OCI-M1 (cell line): Measurements from ENCODE around the gene NDUFC2.
"Not testable (repeated sequence)": the region's sequence is repeated elsewhere in the genome, so short reads cannot be mapped to it uniquely, and the experiment has no call there.

ENCODE experiments used
- DNase-seq: peaks from one replicate; lab custom pipeline; 2025; lab: John Stamatoyannopoulos, UW

The NDUFC2 gene

DNA sequence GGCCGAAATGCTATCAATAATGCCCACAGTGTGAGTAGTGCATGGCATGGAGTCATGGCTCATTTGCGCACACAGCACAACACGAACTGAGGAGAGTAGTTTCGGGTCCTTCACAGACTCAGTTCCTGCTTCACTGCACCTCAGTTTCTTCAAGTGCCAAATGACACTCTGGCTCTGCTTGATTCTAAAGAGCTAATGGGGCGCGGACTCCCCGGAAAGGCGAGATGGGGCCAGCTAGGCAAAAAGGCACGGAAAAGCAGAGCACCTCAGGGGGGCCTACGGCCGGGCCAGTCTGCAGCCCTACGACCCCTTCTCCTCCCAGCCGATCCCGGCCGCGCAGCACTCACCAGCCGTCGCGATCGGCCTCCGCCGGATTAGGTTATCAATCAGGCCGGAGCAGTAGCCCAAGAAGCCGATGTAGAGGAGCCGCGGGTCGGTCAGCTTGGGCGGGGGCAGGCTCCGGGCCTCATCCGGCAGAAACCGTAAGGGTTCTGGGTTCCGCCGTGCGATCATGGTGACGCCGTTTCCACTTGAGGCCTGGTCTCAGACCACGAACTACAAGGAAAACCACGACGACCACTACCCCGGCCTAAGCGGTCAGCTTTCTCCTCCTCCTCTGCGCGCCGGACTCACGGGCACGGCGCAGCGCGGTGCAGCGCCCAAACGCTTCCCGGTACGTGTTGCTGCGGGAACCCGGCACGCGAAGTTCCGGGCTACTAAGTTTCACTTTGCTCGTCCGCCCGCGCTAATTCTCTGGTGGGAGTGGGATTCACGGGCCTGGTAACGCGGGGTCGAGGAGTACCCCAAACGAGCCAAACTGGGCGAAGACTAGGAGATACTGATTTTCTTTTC, at the start of gene NDUFC2:
TSS of gene NDUFC2 (minus strand) at position 631 of the 852 bp plus-strand sequence. CDS start at position 513, 118 bp downstream.
- DNase-seq: peak; percentile 99

DNA sequence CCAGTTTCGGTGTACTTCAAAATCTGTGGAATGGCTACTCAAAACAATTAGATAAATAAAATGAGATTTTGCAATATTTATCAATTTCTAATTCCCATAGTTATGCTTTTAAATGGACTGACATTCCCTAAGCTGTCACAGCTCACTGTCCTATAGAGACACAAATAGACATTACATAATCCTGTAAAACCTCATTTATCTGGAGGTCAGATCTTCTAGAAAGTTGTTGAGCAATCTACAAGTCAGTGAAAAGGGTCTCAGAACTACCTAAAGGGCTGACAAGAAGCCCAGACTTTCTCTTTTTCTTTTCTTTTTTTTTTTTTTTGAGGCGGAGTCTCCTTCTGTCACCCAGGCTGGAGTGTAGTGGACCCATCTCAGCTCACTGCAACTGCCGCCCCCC, 47.7 kb upstream of the NDUFC2 start:
- DNase-seq: peak; percentile 91

DNA sequence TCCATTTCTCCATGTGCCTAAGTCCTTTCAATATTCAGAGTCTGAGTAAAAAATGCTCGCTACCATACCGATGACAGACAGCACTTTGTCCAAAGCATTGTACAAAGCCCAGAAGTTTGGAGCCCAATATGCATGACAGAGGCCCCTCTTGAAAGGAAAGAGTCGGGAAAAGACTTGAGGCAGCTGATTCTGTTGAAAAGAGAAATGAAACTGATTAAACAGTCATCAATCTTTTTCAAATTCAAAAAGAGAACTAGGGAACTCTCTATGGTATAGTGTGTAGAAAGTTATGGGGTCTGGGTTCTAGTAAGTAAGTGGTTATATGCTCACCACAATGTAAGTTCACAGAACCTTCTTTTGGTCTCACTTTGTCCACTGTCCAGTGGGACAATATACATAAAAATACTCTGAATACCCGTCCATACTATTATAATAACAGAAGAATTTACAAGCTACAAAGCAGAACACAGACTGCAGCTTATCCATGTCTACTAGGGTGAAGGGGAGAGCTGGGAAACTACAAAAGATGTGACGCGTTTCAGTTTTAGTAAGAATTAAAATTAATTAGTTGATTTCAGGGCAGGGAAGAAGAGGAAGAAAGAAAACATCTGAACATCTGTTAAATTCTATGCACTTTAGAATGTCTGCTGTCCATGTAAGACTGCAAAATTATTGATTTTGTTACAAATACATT, 33.1 kb upstream of the NDUFC2 start:
- DNase-seq: no peak

DNA sequence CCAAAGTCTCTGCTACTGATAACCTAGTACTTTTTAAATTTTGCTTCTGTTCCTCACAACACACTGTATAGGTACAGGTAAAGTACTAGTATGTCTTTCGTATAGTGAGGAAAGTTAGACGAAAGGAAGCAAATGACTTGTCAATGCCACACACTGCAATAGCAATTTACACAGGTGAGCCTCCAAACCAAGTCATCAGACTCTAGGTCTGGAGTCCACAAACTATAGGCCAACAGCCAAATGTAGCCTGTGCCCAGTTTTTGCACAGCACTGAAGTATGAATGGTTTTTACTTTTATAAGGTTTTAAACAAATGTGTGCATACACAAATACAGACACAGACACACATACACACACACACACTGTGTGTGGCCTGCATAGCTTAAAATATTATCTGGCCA, 31.6 kb upstream of the NDUFC2 start:
- DNase-seq: no peak

DNA sequence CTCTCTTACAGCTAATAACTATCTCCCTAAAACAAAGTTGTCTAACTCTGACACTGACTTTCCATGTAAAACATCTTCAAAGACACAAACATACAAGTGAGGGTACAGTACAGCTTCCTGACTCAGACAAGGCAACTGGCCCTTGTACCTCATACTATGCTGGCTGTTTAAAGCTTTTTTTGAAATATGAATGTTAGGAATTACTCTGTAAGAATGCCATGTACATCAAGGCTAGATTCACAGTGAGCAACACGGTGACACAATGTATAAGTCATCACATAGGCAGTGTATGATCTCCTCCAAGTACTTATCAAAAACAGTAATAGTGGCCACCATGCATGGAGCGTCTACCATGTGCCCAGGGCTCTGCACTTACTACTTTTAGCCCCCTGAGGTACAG, 31.2 kb upstream of the NDUFC2 start:
- no peak for DNase-seq

DNA sequence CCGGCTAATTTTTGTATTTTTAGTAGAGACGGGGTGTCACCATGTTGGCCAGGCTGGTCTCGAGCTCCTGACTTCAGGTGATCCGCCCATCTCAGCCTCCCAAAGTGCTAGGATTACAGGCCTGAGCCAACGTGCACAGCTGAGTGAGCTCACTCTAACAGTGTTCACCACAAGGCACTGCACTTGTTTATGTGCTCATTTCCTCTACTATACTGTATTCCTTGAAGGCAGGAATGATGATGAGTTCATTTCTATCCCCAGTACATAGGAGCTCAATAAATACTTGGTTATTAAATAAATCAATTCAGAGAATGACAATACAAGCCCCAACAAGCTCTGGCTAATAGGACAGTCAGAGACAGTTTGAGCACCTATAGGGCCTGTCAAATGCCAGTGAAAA, 30.7 kb upstream of the NDUFC2 start:
- no peak for DNase-seq

DNA sequence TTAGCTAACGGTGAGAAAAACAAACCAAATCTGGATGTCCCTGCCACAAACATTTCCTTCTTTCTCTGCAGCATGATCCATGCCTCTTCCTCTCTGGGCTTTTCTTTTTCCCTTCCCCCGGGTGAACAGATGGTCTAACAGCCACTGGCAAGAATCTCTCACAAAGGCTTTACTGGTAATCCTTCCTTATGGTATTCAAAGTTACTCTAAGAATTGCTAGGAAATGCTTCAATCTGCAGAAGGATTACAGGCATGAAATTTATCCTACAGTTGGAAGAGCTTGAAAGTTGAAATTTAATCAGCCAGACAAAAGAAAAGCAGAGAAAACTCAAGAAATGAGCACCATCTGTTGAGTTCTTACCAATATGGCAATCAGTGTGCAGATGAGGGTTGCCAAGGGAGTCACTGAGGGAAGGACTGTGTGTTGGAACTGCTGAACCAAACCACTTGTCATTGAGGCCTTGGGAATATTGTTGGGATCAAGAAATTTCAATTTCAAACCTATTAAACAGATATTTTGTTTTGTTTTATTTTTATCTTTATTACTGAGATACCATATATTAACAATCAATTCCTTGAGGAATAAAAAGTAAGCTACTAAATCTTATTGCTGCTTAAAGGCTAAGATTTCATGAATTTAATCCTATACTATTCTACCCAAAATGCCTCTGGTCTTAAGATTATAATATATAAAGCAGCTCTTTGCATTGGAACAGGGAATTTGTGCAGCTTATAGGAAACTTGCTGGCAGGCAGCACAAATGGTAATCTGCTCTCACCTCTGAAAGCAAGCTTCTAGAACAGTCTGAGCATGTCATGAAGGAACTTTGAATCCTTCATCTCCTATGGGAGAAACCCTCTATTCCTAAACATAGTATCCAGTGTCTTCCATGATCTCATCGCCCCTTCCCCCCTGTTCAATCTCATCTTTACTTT, 29.7 kb upstream of the NDUFC2 start:
- DNase-seq: no peak

DNA sequence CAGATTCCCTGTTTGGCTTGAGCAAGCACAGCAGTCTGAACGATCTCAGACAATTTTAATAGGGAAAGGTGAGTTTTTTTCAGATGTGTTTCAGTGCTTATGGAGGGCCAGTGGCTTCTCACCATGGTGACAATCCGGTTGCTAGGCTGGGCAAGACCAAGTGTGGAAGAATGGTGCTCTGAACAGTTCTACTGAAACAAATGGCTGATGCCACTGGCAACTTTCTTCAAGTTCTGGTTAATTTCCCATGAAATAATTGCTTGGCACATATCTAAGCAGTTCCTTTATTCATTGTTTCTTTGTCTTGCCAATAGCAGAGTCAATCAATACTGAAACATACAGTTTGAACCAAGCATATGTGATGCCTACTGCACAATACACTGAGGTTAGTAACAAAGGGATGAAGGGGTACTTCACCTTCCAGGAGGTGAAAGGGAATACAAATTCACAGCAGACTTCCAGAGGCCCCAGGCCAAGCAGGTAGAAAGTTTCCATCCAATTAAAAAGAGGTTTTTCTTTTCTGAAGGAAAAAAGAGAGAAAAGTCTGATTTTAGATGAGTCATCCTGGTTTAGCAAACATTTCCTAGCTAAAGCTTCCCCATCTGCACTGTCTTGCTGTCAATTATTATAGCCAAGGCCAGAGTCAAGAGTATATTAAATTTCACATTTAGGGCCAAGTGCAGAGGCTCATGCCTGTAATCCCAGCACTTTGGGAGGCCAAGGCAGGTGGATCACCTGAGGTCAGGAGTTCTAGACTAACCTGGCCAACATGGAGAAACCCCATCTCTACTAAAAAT, 21.2 kb upstream of the NDUFC2 start:
- no peak for DNase-seq

DNA sequence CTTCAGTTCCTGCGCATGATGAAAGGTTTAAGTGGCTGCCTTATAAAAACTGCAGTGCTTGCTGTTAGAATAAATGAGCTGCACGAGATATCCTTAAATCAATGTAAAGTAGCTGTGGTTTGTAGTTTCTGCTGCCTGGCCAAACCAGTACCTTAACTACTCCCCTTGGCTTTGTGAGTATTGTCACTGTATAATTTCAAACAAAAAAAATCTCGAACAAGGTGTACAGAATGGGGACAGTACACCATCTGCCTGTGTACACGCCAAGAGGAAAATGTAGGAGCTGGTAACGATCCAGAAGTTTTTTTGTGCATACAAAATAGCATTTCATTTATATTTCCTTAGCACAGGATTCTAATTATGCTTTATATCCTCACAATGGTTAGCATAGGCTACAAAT, 20.6 kb upstream of the NDUFC2 start:
- no peak for DNase-seq

DNA sequence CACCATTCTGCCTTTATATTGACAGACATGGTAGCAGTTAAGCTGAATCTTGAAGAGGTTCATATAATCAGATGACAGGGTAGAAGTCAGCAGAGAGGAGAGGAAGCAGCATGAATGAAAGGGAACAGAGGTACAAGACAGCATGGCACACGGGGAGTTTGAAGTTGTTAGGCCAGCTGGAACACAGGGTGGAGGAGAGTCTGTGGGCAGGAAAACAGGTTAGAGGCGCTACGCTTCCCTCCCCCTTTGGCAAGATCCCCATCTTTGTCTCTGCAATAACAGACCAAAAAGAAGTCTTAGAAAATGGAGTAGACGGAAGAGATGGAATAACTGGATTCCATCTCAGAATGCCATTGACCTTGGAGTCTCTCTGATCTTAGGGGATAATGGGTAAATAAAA, 20.0 kb upstream of the NDUFC2 start:
- no peak for DNase-seq

DNA sequence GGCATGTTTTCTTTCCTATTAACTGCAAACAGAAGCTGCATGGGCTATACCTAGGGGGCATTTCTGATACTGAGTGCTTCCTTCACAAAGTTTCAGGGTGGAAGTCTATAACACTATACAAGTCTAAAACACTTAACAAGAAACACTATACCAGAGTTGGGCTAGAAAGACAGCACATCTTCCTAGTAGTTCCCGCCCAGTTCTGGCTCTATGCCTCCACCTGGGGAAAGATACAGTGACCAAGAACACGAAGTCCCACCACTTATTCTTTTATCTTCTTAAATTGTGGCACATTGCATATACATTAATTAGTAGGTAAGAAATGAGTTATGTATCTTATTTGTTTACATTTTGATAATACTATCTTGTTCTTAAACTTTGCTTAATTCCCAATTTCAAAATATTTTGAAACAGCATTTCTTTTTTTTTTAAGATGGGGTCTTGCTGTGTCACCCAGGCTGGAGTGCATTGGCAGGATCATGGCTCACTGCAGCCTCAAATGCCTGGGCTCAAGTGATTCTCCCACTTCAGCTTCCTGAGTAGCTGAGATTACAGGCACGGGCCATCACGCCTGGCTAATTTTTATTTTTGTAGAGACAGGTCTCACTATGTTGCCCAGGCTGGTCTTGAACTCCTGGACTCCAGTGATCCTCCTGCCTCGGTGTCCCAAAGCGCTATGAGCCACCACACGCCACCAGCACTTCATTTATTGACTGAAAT, 18.2 kb upstream of the NDUFC2 start:
- DNase-seq: no peak

DNA sequence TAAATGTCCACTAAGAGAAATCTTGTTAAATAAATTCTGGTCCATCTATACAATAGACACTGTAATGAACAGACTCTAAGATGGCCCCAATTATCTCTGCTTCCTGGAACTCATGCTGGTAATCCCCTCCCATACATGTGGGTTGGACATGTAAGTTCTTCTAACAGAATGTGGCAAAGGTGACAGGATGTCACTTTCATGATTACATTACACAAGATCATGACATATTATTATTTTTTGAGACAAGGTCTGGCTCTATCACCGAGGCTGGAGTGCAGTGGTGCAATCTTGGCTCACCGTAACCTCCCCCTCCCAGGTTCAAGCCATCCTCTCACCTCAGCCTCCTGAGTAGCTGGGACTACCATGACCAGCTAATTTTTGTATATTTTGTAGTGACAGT, 14.6 kb upstream of the NDUFC2 start:
- peak; percentile 79 for DNase-seq

DNA sequence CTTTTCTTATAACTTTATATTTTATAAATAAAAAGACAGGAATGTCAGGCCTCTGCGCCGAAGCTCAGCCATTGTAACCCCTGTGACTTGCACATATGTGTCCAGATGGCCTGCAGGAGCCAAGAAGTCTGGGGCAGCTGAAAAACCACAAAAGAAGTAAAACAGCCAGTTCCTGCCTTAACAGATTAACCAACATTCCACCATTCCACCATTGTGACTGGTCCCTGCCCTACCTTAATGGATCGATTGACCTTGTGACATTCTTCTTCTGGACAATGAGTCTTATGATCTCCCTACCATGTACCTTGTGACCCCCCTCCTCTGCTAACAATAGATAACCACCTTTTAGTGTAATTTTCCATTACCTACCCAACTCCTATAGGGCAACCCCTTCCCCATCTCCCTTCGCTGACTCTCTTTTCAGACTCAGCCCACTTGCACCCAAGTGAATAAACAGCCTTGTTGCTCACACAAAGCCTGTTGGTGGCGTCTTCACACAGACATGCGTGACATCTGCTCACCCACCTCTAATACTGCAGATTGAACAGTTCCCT, 6.9 kb upstream of the NDUFC2 start:
- DNase-seq: peak; percentile 54

DNA sequence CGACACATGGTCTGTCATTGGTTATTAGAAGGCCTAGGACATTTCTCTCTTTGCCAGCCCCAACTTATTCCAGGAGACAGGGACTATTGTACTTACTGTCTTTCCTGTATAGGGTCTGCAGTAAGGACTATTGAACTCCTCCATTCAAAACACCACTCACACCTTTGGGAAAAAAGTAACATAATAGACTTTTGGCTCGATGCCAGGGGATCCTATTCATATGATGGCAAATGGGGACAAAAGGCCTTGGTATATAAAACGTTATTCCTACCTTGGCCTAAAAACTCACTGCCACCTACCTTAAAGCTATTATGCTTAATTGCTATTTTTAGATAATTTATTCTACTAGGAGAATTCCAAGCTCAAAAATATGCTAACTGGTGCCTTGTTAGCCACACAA, 6.3 kb upstream of the NDUFC2 start:
- DNase-seq: no peak

DNA sequence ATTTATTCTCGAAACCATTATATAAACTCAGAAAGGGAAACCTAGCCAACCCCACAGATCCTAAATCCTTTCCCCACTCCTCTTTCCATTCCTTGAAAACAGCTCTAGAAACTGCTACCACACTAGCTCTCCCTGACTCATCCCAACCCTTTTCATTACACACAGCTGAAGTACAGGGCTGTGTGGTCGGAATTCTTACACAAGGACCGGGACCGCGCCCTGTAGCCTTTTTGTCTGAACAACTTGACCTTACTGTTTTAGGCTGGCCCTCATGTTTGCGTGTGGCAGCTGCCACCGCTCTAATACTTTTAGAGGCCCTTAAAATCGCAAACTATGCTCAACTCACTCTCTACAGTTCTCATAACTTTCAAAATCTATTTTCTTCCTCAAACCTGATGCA, 4.8 kb upstream of the NDUFC2 start:
- not testable (repeated sequence) for DNase-seq

DNA sequence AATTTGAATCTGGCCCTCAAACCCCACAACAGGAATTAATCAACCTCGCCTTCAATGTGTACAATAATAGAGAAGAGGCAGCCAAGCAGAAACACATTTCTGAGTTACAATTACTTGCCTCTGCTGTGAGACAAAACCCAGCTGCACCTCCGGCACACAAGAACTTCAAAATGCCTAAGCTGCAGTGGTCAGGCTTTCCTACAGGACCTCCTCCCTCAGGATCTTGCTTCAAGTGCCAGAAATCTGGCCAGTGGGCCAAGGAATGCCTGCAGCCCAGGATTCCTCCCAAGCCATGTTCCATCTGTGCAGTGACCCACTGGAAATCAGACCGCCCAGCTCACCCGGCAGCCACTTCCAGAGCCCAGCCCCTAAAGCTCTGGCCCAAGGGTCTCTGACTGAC, 3.4 kb upstream of the NDUFC2 start:
- no peak for DNase-seq

DNA sequence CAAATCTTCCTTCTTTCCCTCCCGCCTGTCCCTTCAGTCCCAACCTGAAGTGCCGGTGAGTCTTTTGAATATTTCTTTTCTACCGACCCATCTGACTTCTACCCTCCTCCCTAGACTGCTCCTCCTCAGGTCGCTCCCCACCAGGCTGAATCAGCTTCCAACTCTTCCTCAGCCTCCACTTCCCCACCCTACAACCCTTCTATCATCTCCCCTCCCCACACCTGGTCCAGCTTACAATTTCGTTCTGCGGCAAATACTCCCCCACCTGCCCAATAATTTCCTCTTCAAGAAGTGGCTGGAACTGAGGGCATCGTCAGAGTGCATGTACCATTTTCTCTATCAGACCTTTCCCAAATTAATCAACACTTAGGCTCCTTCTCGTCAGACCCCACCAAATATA, 2.5 kb upstream of the NDUFC2 start:
- no peak for DNase-seq

DNA sequence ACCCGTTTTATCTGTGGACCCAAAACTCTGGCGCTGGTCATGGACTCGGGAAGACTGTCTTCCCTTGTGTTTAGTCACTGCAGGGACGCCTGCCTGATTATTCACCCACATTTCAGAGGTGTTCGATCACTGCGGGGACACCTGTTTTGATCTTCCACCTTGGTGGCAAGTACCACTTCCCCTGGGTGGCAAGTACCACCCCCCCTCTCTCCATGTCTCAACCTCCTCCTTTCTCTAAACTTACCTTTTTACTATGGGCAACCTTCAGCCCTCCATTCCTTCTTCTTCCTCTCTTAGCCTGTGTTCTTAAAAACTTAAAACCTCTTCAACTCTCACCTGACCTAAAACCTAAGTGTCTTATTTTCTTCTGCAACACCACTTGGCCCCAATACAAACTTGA, 1.9 kb upstream of the NDUFC2 start:
- DNase-seq: no peak

DNA sequence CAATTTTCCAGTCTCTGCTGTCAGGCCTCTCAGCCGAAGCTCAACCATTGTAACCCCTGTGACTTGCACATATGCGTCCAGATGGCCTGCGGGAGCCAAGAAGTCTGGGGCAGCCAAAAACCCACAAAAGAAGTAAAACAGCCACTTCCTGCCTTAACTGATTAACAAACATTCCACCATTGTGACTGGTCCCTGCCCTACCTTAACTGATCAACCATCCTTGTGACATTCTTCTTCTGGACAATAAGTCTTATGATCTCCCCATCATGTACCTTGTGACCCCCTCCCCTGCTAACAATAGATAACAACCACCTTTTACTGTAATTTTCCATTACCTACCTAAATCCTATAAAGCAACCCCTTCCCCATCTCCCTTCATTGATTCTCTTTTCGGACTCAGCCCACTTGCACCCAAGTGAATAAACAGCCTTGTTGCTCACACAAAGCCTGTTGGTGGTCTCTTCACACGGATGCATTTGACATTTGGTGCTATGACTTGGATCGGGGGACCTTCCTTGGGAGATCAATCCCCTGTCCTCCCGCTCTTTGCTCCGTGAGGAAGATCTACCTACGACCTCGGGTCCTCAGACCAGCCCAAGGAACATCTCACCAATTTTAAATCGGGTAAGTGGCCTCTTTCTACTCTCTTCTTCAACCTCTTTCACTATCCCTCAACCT, 1.3 kb upstream of the NDUFC2 start:
- DNase-seq: peak; percentile 94
